Psoas muscle (tissue), 8 donors: ENCODE measurements around the gene CD163. TPM values are rescaled to one million over a fixed set of nuclear protein-coding genes. Genes with fewer than 3 reads are reported as not detected.
"Not testable (repeated sequence)": the region's sequence is repeated elsewhere in the genome, so short reads cannot be mapped to it uniquely, and the experiment has no call there.

Experiments
- ATAC-seq, 4 donors: fragments of 200-7000 bp; cut with Tn5 transposase; one replicate each; pipeline ENCODE4 v1.9.1; 2020; ENCODE audit warnings: moderate library complexity in 3 of 4, mild to moderate bottlenecking in 2 of 4
- DNase-seq, 2 donors: peaks; one replicate each; pipeline ENCODE4 v3.0.0-alpha.2; 2020
- H3K27ac ChIP-seq: fragments of 200-600 bp; one replicate; pipeline ENCODE4 v1.8.0; 2022
- H3K27me3 ChIP-seq, 3 donors: fragments of 200-600 bp in 1 of 3; one replicate each; pipeline versions ENCODE4 v1.6.1 to v1.8.0; 2013 to 2022; ENCODE audit warnings: low read length in 2 of 3, mild to moderate bottlenecking in 2 of 3, moderate library complexity in 1 of 3; ENCODE audit not compliant: insufficient read depth in 3 of 3
- H3K36me3 ChIP-seq, 2 donors: fragments of 200-600 bp in 1 of 2; one replicate each; pipeline versions ENCODE4 v1.6.1 to v1.8.0; 2013 to 2022; ENCODE audit warnings: low read depth in 1 of 2, mild to moderate bottlenecking in 1 of 2, moderate library complexity in 1 of 2; ENCODE audit not compliant: insufficient read depth in 1 of 2
- H3K4me1 ChIP-seq: fragments of 200-600 bp; one replicate; pipeline ENCODE4 v1.8.0; 2022
- H3K4me3 ChIP-seq: fragments of 200-600 bp; one replicate; pipeline ENCODE4 v1.8.0; 2022; ENCODE audit warnings: mild to moderate bottlenecking
- H3K9me3 ChIP-seq: fragments of 200-600 bp; one replicate; pipeline ENCODE4 v1.8.0; 2022
- CTCF ChIP-seq: fragments of 200-600 bp; IDR thresholded peaks from one replicate; pipeline ENCODE4 v1.8.0; 2022; ENCODE audit warnings: antibody characterized with exemption
- WGBS, 3 donors: extraction: QIAGEN DNeasy Blood & Tissue Kit; methylation state at CpG; one replicate each; pipeline versions ENCODE4 v1.1.6 to v1.1.7; 2013; 5-methylcytosine and 5-hydroxymethylcytosine counted together
- intact Hi-C, 2 donors: fragments of 100-400 bp; cut with DNase I; formaldehyde crosslinking; loops; one replicate each; pipeline versions ENCODE4 v1.11.0 to v1.14.2; 2022
- polyA plus RNA-seq, 3 donors: library from polyadenylated mRNA; stranded (reverse); fragments of 200-250 nt; gene quantifications; one replicate each; pipeline ENCODE4 v1.2.3, GENCODE V29; 2013
- total RNA-seq, 4 donors: library from RNA; stranded (reverse); fragmentation: NEBNext Ultra II Directional in 2 of 4; extraction: Animal tissue kit (Norgen Biotek cat#: 25700) in 2 of 4; gene quantifications; one replicate each; pipeline versions ENCODE4 v1.2.1 to v1.2.4, GENCODE V29; 2021 to 2023
- donor health status: healthy with polysubstance abuse.
- donor health status: DM: no; HTN: no; CAD: no; lungs with moderate emphysema.
- donor health status: Bipolar disorder and iron deficiency.
- donor health status: healthy.
- donor health status: DM: yes; HTN: yes; CAD: no.
- donor health status: DM: no; HTN: no; CAD: no.
- donor health status: DM: no; HTN: no; CAD: no.
- donor health status: DM: yes; HTN: yes; CAD: no.

CD163 gene
- total and polyA plus RNA-seq, 7 donors = 5.8 to 52.4 (median 29.5) TPM

- intact Hi-C loops = no loop called here
- WGBS, 3 donors = 7 to 11% (median 9%) methylated on average over 76 to 84 of the region's 84 CpGs
- ATAC-seq (peak in 2 of 4 donors; percentile 46 to 51), DNase-seq (peak in 1 of 2 donors; percentile 34)
- Histone ChIP-seq H3K9me3 (no peaks in the 10 kb centered on the region), H3K4me3 (peak overlapping the region; percentile 7), H3K27me3 (peaks cover 0 to 19% (median 0%) of the 10 kb centered on the region in 3 donors), H3K4me1 (no peaks in the 10 kb centered on the region), H3K27ac (no peak overlapping the region), H3K36me3 (no peaks in the 10 kb centered on the region)
- no peak for TF ChIP-seq CTCF
These were observed 63.7 kb downstream of the CD163 start for GRCh38 chr12:7439579-7440505.

- DNase-seq, H3K4me3 ChIP-seq, H3K9me3 ChIP-seq, ATAC-seq, intact Hi-C loops, H3K4me1 ChIP-seq, H3K36me3 ChIP-seq, H3K27ac ChIP-seq: not testable (repeated sequence)
- H3K27me3 ChIP-seq = peaks cover 0 to 19% (median 0%) of the 10 kb centered on the region in 3 donors
- WGBS, 3 donors = 76 to 87% (median 82%) methylated on average over 8 of the region's 8 CpGs
These were observed 65.1 kb downstream of the CD163 start for GRCh38 chr12:7438291-7438995.

- WGBS, 3 donors = 82 to 91% (median 85%) methylated on average over 3 of the region's 3 CpGs
These were observed 66.1 kb downstream of the CD163 start for GRCh38 chr12:7437494-7437893.

GRCh38 chr12:7434670-7435069 lies 68.9 kb downstream of the CD163 start:
- ATAC-seq (no peak), DNase-seq (no peak)
- peaks cover 0 to 8% (median 0%) of the 10 kb centered on the region in 3 donors for H3K27me3 ChIP-seq
- intact Hi-C loops = no loop called here
- H3K4me3 ChIP-seq = no peak overlapping the region
- H3K9me3 ChIP-seq = no peaks in the 10 kb centered on the region
- no peaks in the 10 kb centered on the region for H3K36me3 ChIP-seq
- no peak for TF ChIP-seq CTCF
- H3K4me1 ChIP-seq = no peaks in the 10 kb centered on the region
- no peak overlapping the region for H3K27ac ChIP-seq

More at GRCh38 chr12:7437494-7437893, 66.1 kb downstream of the CD163 start:
- H3K9me3 ChIP-seq, H3K27ac ChIP-seq, intact Hi-C loops, H3K36me3 ChIP-seq, ATAC-seq, DNase-seq, H3K4me1 ChIP-seq, H3K4me3 ChIP-seq: not testable (repeated sequence)
- peaks cover 0 to 19% (median 0%) of the 10 kb centered on the region in 3 donors for H3K27me3 ChIP-seq

- Histone ChIP-seq H3K9me3 (no peaks in the 10 kb centered on the region), H3K27ac (no peak overlapping the region), H3K4me3 (no peak overlapping the region), H3K27me3 (no peaks in the 10 kb centered on the region), H3K36me3 (no peaks in the 10 kb centered on the region), H3K4me1 (no peaks in the 10 kb centered on the region)
- intact Hi-C loops = no loop called here
- ATAC-seq = no peak
- no peak for TF ChIP-seq CTCF
- DNase-seq = no peak
- WGBS, 3 donors = 61 to 67% (median 65%) methylated on average over 6 of the region's 6 CpGs
These were observed 70.2 kb downstream of the CD163 start for GRCh38 chr12:7433276-7433822.
